Ishikawa (cell line): ENCODE data around the gene TEX11.

ENCODE experiments used
- CEBPB ChIP-seq: IDR thresholded peaks from 2 replicates; pipeline ENCODE4 v1.6.1; 2012
- CREB1 ChIP-seq: IDR thresholded peaks from 2 replicates; pipeline ENCODE4 v1.6.1; 2012; ENCODE audit warnings: low read depth
- EGR1 ChIP-seq: IDR thresholded peaks from 2 replicates; pipeline ENCODE4 v1.6.1; 2012
- EP300 ChIP-seq: IDR thresholded peaks from 2 replicates; pipeline ENCODE4 v1.6.1; 2012; ENCODE audit warnings: borderline replicate concordance
- FOXM1 ChIP-seq: IDR thresholded peaks from 2 replicates; pipeline ENCODE4 v1.6.1; 2012; ENCODE audit warnings: low read depth, borderline replicate concordance
- NFIC ChIP-seq: IDR thresholded peaks from 2 replicates; pipeline ENCODE4 v1.6.1; 2012
- RAD21 ChIP-seq: IDR thresholded peaks from 2 replicates; pipeline ENCODE4 v1.6.1; 2012; ENCODE audit warnings: low read depth
- TAF1 ChIP-seq: IDR thresholded peaks from 2 replicates; pipeline ENCODE4 v1.6.1; 2012; ENCODE audit warnings: low read depth, mild to moderate bottlenecking
- TCF12 ChIP-seq: IDR thresholded peaks from 2 replicates; pipeline ENCODE4 v1.6.1; 2012; ENCODE audit warnings: low read depth
- TEAD4 ChIP-seq: IDR thresholded peaks from 2 replicates; pipeline ENCODE4 v1.6.1; 2012
- YY1 ChIP-seq: IDR thresholded peaks from 2 replicates; pipeline ENCODE4 v1.6.1; 2012; ENCODE audit warnings: low read depth
- ZBTB7A ChIP-seq: IDR thresholded peaks from 2 replicates; pipeline ENCODE4 v1.6.1; 2012; ENCODE audit warnings: low read depth
- TF ChIP-seq, protein P1 (sequence below): IDR thresholded peaks from 2 replicates; pipeline ENCODE4 v1.6.1; 2012; ENCODE audit warnings: low read depth, mild to moderate bottlenecking
- TF ChIP-seq, protein P2 (sequence below): IDR thresholded peaks from 2 replicates; pipeline ENCODE4 v1.6.1; 2012

Gene TEX11

DNA sequence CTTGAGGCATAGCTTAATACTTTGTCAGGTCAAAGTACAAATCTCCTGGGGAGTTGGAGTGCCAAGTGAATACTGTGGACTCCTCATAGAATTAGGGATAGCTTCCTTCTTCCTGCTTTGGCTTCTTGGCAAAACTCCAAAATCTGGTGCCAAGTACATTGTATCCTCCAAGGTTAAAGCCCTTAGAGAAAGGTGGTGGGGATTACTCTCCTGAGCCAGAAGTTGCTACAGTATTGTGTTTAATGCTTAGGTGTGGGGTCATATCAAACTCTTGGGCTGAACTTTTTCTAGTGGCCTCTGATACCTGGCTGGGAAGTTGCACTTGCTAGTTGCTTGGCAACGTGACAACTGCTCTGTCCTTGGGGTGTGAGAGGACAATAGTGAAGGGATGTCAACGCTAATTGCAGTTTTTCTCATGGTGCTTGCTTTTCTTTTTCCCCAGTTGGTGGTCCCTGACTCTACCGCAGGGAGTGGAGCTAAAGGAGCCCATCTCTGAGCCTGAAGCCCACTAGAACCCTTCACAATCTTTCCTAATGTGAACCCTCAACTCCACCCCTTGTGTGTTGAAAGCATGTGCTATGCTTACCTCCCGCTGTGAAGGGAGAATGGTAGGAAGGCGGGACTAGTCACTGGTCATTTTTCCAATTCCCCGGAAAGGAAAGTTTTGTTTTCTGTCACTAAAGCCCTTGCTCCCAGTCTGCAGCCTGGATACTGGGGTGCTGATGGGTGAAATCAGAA lies 428.4 kb downstream of the TEX11 start:
- peak; percentile 78 for TF ChIP-seq NFIC
- TF ChIP-seq RAD21, result no peak

GRCh38 chrX:70479247-70479921 lies 429.1 kb downstream of the TEX11 start:
- TF ChIP-seq CREB1 (no peak), TCF12 (no peak), TEAD4 (no peak), RAD21 (no peak), NFIC (no peak), TAF1 (no peak), YY1 (no peak), EGR1 (no peak), ZBTB7A (no peak), EP300 (no peak), FOXM1 (no peak), CEBPB (no peak)
- TF ChIP-seq, protein P1, sequence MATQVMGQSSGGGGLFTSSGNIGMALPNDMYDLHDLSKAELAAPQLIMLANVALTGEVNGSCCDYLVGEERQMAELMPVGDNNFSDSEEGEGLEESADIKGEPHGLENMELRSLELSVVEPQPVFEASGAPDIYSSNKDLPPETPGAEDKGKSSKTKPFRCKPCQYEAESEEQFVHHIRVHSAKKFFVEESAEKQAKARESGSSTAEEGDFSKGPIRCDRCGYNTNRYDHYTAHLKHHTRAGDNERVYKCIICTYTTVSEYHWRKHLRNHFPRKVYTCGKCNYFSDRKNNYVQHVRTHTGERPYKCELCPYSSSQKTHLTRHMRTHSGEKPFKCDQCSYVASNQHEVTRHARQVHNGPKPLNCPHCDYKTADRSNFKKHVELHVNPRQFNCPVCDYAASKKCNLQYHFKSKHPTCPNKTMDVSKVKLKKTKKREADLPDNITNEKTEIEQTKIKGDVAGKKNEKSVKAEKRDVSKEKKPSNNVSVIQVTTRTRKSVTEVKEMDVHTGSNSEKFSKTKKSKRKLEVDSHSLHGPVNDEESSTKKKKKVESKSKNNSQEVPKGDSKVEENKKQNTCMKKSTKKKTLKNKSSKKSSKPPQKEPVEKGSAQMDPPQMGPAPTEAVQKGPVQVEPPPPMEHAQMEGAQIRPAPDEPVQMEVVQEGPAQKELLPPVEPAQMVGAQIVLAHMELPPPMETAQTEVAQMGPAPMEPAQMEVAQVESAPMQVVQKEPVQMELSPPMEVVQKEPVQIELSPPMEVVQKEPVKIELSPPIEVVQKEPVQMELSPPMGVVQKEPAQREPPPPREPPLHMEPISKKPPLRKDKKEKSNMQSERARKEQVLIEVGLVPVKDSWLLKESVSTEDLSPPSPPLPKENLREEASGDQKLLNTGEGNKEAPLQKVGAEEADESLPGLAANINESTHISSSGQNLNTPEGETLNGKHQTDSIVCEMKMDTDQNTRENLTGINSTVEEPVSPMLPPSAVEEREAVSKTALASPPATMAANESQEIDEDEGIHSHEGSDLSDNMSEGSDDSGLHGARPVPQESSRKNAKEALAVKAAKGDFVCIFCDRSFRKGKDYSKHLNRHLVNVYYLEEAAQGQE, result no peak
- TF ChIP-seq, protein P2, sequence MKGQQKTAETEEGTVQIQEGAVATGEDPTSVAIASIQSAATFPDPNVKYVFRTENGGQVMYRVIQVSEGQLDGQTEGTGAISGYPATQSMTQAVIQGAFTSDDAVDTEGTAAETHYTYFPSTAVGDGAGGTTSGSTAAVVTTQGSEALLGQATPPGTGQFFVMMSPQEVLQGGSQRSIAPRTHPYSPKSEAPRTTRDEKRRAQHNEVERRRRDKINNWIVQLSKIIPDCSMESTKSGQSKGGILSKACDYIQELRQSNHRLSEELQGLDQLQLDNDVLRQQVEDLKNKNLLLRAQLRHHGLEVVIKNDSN, result no peak
